HUES64 (cell line): ENCODE data around the gene OAS3. TPM values are rescaled to one million over a fixed set of nuclear protein-coding genes. Genes with fewer than 3 reads are reported as not detected.

ENCODE experiments used
- H3K27ac ChIP-seq: 2 replicates; pipeline ENCODE4 v1.7.0; 2013; ENCODE audit warnings: low read depth, low read length, inconsistent platforms
- H3K27me3 ChIP-seq: 2 replicates; pipeline ENCODE4 v1.6.1; 2013; ENCODE audit warnings: mild to moderate bottlenecking, low read length; ENCODE audit not compliant: insufficient read depth
- H3K36me3 ChIP-seq: 2 replicates; pipeline ENCODE4 v1.6.1; 2013; ENCODE audit warnings: mild to moderate bottlenecking, low read length; ENCODE audit not compliant: insufficient read depth
- H3K4me1 ChIP-seq: 2 replicates; pipeline ENCODE4 v1.6.1; 2013; ENCODE audit warnings: mild to moderate bottlenecking, low read length, moderate library complexity; ENCODE audit not compliant: insufficient read depth
- H3K4me3 ChIP-seq: 2 replicates; pipeline ENCODE4 v1.5.1; 2013; ENCODE audit warnings: mild to moderate bottlenecking, low read length, moderate library complexity
- H3K9ac ChIP-seq: 2 replicates; pipeline ENCODE4 v1.6.1; 2013; ENCODE audit warnings: mild to moderate bottlenecking, low read depth, low read length
- H3K9me3 ChIP-seq: 2 replicates; pipeline ENCODE4 v1.6.1; 2013; ENCODE audit warnings: low read depth, low read length; ENCODE audit not compliant: insufficient read depth
- WGBS: fragments of 150-250, 120-280 bp; methylation state at CpG from one replicate; pipeline ENCODE4 v1.1.7; 2013; ENCODE audit warnings: missing lambda C conversion rate; 5-methylcytosine and 5-hydroxymethylcytosine counted together
- polyA plus RNA-seq, 2 experiments: library from polyadenylated mRNA; stranded (reverse); fragments of 50-300 nt; gene quantifications; one replicate each; pipeline ENCODE4 v1.2.3, GENCODE V29; 2013

The OAS3 gene
- 1.0 TPM for polyA plus RNA-seq (2013, experiment 1 of 2)
- 1.0 TPM for polyA plus RNA-seq (2013, experiment 2 of 2)

GRCh38 chr12:112937741-112938719 lies at the start of gene OAS3:
OAS3 (plus strand) TSS chr12:112938474; CDS start chr12:112938531, 57 bp downstream.
- Histone ChIP-seq H3K9ac (peak within 1 kb of the TSS; percentile 38; the same call in 1 of the 2 replicates), H3K4me1 (no peaks in the 10 kb centered on the region), H3K27ac (no peak within 1 kb of the TSS), H3K36me3 (no peaks in the 10 kb centered on the region), H3K9me3 (no peaks in the 10 kb centered on the region), H3K27me3 (peaks cover 29% of the 10 kb centered on the region), H3K4me3 (peak within 1 kb of the TSS; percentile 55)
- WGBS: 19% methylated on average over 50 of the region's 50 CpGs

GRCh38 chr12:112891093-112892024 lies 46.9 kb upstream of the OAS3 start:
- no peak overlapping the region for H3K4me3 ChIP-seq
- 92% methylated on average over 6 of the region's 6 CpGs for WGBS
- H3K27ac ChIP-seq: no peak overlapping the region

GRCh38 chr12:112892856-112893255 lies 45.4 kb upstream of the OAS3 start:
- no peak overlapping the region for H3K9ac ChIP-seq
- no peak overlapping the region for H3K27ac ChIP-seq
- H3K4me1 ChIP-seq: 0 out of 2 replicates have a peak, but pooled peaks cover 3% of the 10 kb centered on the region
- H3K9me3 ChIP-seq: no peaks in the 10 kb centered on the region
- H3K36me3 ChIP-seq: no peaks in the 10 kb centered on the region
- 89% methylated on average over 2 of the region's 2 CpGs for WGBS
- H3K4me3 ChIP-seq: no peak overlapping the region
- no peaks in the 10 kb centered on the region for H3K27me3 ChIP-seq

More at GRCh38 chr12:112891093-112892024, 46.9 kb upstream of the OAS3 start:
- H3K9ac ChIP-seq: no peak overlapping the region
- H3K27me3 ChIP-seq: no peaks in the 10 kb centered on the region
- H3K4me1 ChIP-seq: 0 out of 2 replicates have a peak, but pooled peaks cover 3% of the 10 kb centered on the region
- H3K9me3 ChIP-seq: peaks cover 1% of the 10 kb centered on the region; the same call in 1 of the 2 replicates
- no peaks in the 10 kb centered on the region for H3K36me3 ChIP-seq

GRCh38 chr12:112894128-112894527 lies 44.1 kb upstream of the OAS3 start:
- H3K27ac ChIP-seq: no peak overlapping the region
- 0 out of 2 replicates have a peak, but pooled peaks cover 3% of the 10 kb centered on the region for H3K4me1 ChIP-seq
- no peaks in the 10 kb centered on the region for H3K36me3 ChIP-seq
- no peaks in the 10 kb centered on the region for H3K9me3 ChIP-seq
- no peak overlapping the region for H3K4me3 ChIP-seq
- H3K27me3 ChIP-seq: no peaks in the 10 kb centered on the region
- no peak overlapping the region for H3K9ac ChIP-seq

- WGBS: 90% methylated on average over 6 of the region's 6 CpGs
- Histone ChIP-seq H3K4me1 (no peaks in the 10 kb centered on the region), H3K36me3 (no peaks in the 10 kb centered on the region), H3K27me3 (no peaks in the 10 kb centered on the region), H3K4me3 (no peak overlapping the region), H3K27ac (no peak overlapping the region), H3K9me3 (no peaks in the 10 kb centered on the region), H3K9ac (no peak overlapping the region)
Observed at GRCh38 chr12:112898380-112898779, 39.9 kb upstream of the OAS3 start.

GRCh38 chr12:112900298-112901145 lies 37.8 kb upstream of the OAS3 start:
- no peak overlapping the region for H3K9ac ChIP-seq
- H3K36me3 ChIP-seq: no peaks in the 10 kb centered on the region
- H3K27me3 ChIP-seq: no peaks in the 10 kb centered on the region
- no peak overlapping the region for H3K4me3 ChIP-seq
- H3K27ac ChIP-seq: no peak overlapping the region
- H3K9me3 ChIP-seq: peaks cover 13% of the 10 kb centered on the region; the same call in 1 of the 2 replicates
- H3K4me1 ChIP-seq: no peaks in the 10 kb centered on the region
- WGBS: 94% methylated on average over 9 of the region's 11 CpGs

- H3K27ac ChIP-seq: no peak overlapping the region
- no peak overlapping the region for H3K9ac ChIP-seq
- H3K27me3 ChIP-seq: no peaks in the 10 kb centered on the region
- no peaks in the 10 kb centered on the region for H3K4me1 ChIP-seq
- no peak overlapping the region for H3K4me3 ChIP-seq
- peaks cover 13% of the 10 kb centered on the region; the same call in 1 of the 2 replicates for H3K9me3 ChIP-seq
- no peaks in the 10 kb centered on the region for H3K36me3 ChIP-seq
- WGBS: 95% methylated on average over 2 of the region's 2 CpGs
Observed at GRCh38 chr12:112901271-112901670, 37.0 kb upstream of the OAS3 start.

- Histone ChIP-seq H3K27me3 (no peaks in the 10 kb centered on the region), H3K4me3 (no peak overlapping the region), H3K9me3 (peaks cover 13% of the 10 kb centered on the region; the same call in 1 of the 2 replicates), H3K4me1 (peaks cover 7% of the 10 kb centered on the region; the same call in 1 of the 2 replicates), H3K36me3 (no peaks in the 10 kb centered on the region), H3K9ac (no peak overlapping the region), H3K27ac (no peak overlapping the region)
Observed at GRCh38 chr12:112904571-112904970, 33.7 kb upstream of the OAS3 start.

GRCh38 chr12:112905451-112906089 lies 32.7 kb upstream of the OAS3 start:
- Histone ChIP-seq H3K27ac (no peak overlapping the region), H3K4me1 (peaks cover 7% of the 10 kb centered on the region; the same call in 1 of the 2 replicates), H3K9me3 (peaks cover 13% of the 10 kb centered on the region; the same call in 1 of the 2 replicates), H3K36me3 (no peaks in the 10 kb centered on the region), H3K9ac (no peak overlapping the region), H3K27me3 (no peaks in the 10 kb centered on the region), H3K4me3 (no peak overlapping the region)
- 95% methylated on average over 4 of the region's 4 CpGs for WGBS
